Measurements from ENCODE around the gene SWSAP1.

Gene SWSAP1

DNA sequence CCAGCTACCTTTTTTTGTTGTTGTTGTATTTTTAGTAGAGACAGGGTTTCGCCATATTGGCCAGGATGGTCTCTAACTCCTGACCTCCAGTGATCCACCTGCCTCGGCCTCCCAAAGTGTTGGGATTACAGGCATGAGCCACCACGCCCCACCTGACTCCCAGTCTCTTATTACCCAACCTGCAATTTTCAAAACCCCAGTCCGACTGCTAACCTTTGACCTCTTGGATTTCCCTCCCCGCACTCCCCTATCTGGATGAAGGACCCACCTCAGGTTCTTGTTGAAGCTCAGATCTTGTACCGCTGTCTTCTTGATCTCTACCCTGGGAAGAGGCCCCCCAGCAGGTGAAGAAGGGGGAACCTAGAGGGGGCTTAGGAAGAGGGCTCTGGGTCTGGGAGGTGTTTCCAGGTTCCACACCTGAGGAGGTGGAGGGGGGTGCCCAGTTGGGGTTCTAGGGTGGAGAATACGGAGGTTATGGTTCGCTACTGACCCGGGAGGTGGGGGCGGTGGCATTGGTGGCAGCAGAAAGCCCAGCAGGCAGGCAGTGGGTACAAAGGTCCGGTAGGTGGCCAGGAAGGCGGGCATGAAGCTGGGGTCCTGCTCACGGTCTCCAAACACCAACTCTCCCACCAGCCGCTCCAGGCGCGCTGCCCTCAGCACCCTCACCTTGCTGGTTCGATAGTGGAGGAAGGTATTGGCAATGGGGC, 42.0 kb downstream of the SWSAP1 start:
- no peak for DNase-seq

DNA sequence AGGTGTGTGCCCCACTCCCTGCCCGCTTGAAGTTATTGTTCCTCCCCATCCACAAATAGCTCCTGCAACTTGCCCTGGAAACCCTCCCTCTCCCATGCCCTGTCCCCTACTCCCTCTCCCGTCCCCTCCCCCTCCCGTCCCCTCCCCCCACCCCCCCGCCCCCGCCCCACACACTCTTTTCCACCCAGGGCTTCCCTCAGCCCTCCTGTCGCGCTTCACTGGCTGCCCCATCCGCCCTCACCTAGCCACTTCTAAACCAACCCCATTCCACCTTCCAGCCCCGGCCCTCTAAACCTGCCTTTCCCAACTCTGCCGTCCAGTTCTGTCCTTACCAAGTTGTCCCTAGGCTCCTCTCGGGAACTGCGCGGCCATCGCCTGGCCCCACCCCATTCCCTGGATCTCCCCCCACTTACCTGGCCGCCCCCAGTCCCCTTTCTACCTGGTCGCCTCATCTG, 43.7 kb downstream of the SWSAP1 start:
- DNase-seq = no peak

DNA sequence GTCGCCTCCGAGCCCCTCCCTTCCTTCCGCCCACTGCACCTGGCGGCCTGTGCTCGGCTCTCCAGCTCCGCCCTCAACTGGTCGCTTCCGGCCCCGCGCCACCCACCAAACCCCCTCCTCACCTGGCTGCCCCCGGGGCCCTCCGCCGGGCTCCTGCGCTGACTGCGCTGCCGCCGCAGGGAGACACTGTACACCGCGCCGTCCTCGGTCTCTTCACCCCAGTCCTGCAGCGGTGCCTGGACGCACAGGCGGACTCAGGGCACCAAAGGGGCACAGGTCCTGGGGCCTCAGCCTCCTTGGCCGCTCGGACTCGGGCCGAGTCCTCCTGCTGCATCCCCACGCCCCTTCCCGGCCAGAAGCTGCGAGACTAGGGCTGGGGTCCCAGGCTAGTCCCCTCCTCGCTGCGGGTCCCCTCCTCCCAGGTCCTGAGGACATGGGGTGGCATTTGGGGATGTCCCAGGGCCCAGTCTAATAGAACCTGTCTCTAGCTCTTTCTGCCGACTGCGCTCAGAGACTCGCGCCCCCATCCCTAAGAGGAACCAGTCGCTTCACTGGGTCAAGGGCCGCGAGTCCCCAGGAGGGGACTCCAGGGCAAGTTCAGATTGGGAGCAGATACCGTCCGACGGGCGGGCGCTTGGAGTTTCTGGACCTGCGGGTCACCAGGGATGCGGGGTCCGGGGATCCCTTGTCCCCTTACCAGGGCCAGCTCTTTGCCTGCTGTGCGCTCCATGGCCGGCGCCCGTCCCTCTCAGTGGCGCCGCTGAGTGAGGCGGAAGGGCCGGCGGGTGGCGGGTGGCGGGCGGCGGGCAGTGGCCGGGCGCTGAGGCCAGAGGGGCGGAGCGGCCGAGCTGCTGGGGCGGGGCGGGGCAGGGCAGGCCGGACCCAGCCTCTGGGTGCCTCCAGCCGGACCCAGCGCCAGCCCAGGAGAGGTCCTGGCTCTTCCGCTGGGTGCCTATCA, 44.4 kb downstream of the SWSAP1 start, which contains the start of gene RGL3:
RGL3 (minus strand) TSS at position 766 of the 958 bp plus-strand sequence; CDS start at position 730, 36 bp downstream.
- DNase-seq = no peak

DNA sequence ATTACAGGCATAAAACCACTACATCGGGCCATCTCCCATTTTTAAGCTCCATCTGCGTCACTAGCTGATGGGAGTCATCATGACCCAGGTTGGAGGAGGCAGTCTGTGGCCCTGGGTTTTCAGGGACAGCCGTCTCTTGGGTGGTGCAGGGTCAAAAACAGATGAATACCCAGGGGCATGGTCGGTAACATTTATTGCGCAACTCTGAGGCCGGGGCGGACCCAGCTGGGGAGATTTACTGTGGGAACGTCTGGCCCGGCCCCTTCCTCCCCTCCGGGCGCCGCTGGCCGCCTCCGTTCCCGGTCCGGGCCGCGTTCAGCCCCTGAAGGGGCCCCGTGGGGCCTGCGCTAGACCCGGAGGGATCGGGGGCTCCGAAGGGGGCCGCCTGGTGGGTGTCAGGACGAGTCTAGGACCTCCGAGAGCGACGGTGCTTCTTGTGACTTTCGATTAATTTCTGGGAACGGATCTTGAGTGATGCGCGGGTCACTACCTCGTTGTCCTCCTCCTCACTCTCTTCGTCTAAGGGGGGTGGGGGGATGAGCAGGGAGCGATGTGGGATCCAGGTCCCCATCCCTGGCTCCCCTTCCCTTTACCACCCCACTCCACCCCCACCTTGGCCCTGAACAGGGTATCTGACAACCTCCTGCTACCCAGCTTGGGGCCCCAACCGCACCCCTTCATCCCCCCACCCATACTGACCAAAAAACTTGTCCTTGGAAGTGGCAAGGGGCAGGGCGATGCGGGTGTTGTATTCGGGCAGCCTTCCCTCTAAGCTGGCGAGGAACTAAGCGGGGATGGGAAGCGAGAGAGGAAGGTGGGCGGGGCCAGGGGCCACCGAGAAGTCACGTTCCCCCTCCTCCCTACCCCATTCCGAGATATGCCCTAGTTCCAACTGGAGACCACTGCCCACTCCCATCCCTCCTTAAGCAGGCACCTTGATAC, 46.2 kb downstream of the SWSAP1 start:
- DNase-seq = no peak

DNA sequence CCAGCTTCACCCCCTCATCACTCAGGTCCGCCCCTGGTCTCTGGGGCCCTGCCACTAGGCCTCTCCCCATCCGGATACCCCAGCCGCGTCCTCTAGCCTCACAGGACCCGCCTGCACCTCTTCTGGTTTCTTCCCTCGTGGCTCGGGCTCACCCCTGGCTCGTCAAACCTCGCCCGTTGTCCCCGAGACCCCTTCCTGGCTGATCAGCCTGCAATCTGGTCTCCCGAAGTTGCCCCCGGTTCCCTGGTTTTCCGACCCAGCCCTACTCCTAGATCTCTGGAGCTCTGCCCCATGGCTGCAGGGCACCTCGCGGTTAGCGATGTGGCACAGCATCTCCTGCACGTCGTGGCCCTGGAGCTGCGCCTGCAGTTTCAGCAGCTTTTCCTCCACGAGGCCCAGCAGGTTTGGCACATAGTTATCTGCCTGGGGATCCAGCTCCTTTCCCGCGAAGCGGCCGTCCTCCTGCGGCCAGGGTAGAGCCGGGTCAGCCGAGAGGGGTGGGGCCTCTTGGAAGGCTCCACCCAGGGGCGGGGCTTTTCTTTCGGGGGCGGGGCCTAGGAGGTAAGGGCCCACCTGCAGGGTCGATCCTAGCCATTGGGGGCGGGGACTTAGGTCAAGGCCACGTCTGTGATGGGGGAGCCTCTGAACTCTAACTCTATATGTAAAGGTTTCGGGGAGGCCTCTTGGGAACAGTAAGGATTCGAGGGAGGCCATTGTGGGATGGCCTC, 47.1 kb downstream of the SWSAP1 start:
- DNase-seq = peak; percentile 80

DNA sequence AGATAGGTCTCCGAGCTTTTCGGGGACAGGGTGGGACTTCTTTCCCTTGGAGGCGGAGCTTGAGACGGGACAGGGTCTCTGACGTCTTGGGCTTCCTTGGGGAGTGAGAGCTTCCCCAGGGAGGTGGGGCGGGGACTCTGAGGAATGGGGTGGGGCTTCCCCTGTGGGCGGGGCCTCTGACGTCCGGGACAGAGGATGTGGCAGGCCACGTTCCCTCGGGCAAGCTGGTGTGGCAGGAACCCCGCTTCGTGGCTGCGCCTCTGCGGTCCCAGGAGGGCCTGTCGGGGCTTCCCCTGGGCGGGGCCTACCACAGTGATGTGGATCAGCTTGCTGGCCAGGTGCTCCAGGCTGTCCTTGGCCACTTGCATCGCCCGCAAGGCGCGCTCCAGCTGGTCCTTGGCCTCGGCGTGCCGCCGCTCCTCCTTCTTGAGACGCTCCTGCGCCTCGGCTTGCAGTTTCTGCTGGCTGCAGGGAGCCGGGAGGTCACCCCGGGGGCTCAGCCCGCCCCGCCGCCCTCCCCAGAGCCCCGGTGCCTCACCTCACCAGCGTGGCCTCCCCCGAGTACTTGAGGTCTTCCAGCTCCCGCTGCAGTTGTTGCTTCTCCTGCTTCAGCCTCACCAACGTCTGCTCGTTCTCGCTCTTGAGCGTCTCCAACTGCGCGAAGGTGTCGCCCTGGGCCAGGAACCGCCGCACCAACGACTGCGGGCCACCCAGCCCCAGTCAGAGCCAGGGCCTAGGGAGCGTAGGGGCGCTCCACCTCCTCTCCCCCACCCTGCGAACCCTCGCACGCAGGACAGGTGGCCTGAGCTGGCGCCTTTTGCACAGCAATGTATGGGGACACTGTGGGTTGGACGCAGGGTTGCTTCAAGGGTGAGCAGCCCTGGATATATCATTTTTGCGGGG, 47.9 kb downstream of the SWSAP1 start:
- DNase-seq = peak; percentile 84

DNA sequence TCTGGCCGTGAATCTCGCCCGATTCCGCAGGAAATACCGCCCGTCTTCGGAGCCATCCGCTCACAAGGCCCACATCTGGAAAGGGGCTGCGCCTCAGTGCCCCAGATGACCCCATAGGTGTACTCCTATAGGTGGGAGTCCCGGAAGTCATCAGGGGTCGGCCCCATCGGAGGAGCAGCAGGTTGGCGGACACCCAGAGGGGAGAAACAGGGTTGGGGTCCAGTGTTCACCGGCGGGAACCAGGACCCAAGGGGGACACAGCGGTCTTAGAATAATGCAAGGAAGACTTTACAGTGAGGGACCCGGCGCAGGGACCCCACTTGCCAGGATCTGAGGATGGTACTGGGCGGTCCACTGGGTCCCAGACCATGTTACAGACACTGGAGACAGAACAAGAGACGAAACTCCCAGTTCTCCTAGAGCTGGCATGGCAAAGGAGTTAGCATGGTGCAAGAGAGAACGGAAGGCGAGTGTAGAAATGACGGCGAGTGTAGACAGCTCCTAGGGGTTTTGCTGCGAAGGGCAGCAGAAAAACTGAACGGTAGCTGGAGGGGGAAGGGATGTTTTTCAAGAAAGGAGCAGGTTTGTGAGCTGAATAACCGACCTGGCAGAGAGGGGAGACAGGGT, 48.8 kb downstream of the SWSAP1 start:
- DNase-seq = no peak

DNA sequence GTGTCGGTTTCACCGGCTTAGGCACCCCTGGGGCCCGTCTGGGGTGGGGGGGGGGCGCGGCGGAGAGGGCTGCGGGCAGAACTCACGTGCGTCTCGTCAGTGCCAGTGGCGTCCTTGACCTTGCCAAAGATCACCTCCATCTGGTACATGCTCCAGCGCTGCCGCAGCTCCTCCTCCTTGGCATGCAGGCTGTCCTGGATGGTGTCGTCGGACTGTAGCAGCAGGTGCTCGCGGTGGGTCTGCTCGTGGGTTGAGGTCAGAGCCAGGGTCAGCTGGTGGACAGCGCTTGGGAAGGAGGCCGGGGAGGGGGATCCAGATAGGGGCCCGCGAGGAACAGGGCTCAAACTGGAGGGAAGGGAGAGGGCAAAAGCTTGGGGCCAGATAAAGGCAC, 49.3 kb downstream of the SWSAP1 start:
- no peak for DNase-seq
